Astrocyte (in vitro differentiated cells and primary cell): ENCODE data around the gene BRF1. TPM values are rescaled to one million over a fixed set of nuclear protein-coding genes. Genes with fewer than 3 reads are reported as not detected.

ENCODE experiments used
- DNase-seq: peaks from one replicate; pipeline ENCODE4 v3.0.0-alpha.2; 2010; ENCODE audit warnings: low read depth
- FAIRE-seq: peaks from 2 replicates; lab custom pipeline; 2011; peaks lifted over from hg19 to GRCh38; lab: Jason Lieb, UNC
- H2AFZ ChIP-seq: 2 replicates; pipeline ENCODE4 v1.6.0; 2012; ENCODE audit warnings: low read depth, low read length, inconsistent platforms
- H3K27ac ChIP-seq: 2 replicates; pipeline ENCODE4 v1.5.1; 2011; ENCODE audit warnings: low read depth, low read length, inconsistent platforms
- H3K27me3 ChIP-seq: 2 replicates; pipeline ENCODE4 v1.6.0; 2011; ENCODE audit warnings: low read length, inconsistent platforms; ENCODE audit not compliant: insufficient read depth
- H3K36me3 ChIP-seq: 2 replicates; pipeline ENCODE4 v1.5.1; 2011; ENCODE audit warnings: low read length, inconsistent platforms; ENCODE audit not compliant: insufficient read depth
- H3K4me1 ChIP-seq: 2 replicates; pipeline ENCODE4 v1.5.1; 2011; ENCODE audit warnings: low read length, inconsistent platforms; ENCODE audit not compliant: insufficient read depth
- H3K4me2 ChIP-seq: 2 replicates; pipeline ENCODE4 v1.6.0; 2012; ENCODE audit warnings: low read length, inconsistent platforms
- H3K4me3 ChIP-seq: 2 replicates; pipeline ENCODE4 v1.5.1; 2011; ENCODE audit warnings: low read depth, mild to moderate bottlenecking, low read length, inconsistent platforms; ENCODE audit not compliant: insufficient read depth
- H3K79me2 ChIP-seq: 2 replicates; pipeline ENCODE4 v1.6.0; 2012; ENCODE audit warnings: mild to moderate bottlenecking, low read length, inconsistent platforms; ENCODE audit not compliant: insufficient read depth
- H3K9ac ChIP-seq: 2 replicates; pipeline ENCODE4 v1.6.0; 2012; ENCODE audit warnings: mild to moderate bottlenecking, low read length, inconsistent platforms
- H3K9me3 ChIP-seq: 2 replicates; pipeline ENCODE4 v1.5.1; 2012; ENCODE audit warnings: low read depth, mild to moderate bottlenecking, low read length, inconsistent platforms; ENCODE audit not compliant: insufficient read depth
- H4K20me1 ChIP-seq: 2 replicates; pipeline ENCODE4 v1.6.0; 2012; ENCODE audit warnings: low read length, inconsistent platforms; ENCODE audit not compliant: insufficient read depth
- H3K27ac Mint-ChIP-seq: one replicate; pipeline ENCODE4 v1.8.0; 2021; ENCODE audit warnings: mild to moderate bottlenecking, mixed read lengths; ENCODE audit not compliant: unreplicated experiment
- H3K27me3 Mint-ChIP-seq: one replicate; pipeline ENCODE4 v1.8.0; 2021; ENCODE audit warnings: low read depth, mixed read lengths; ENCODE audit not compliant: unreplicated experiment
- H3K36me3 Mint-ChIP-seq: one replicate; pipeline ENCODE4 v1.8.0; 2021; ENCODE audit warnings: low read depth, mixed read lengths; ENCODE audit not compliant: unreplicated experiment
- H3K4me1 Mint-ChIP-seq: one replicate; pipeline ENCODE4 v1.8.0; 2021; ENCODE audit warnings: low read depth, mixed read lengths; ENCODE audit not compliant: unreplicated experiment
- H3K4me3 Mint-ChIP-seq: one replicate; pipeline ENCODE4 v1.8.0; 2021; ENCODE audit warnings: mild to moderate bottlenecking, moderate library complexity, mixed read lengths; ENCODE audit not compliant: unreplicated experiment
- H3K9me3 Mint-ChIP-seq: one replicate; pipeline ENCODE4 v1.8.0; 2021; ENCODE audit warnings: mild to moderate bottlenecking, mixed read lengths; ENCODE audit not compliant: unreplicated experiment
- CTCF ChIP-seq: IDR thresholded peaks from 2 replicates; pipeline ENCODE4 v1.5.1; 2011; ENCODE audit warnings: low read depth, mild to moderate bottlenecking, inconsistent platforms, low read length, moderate library complexity; ENCODE audit not compliant: insufficient read depth
- EZH2 ChIP-seq: IDR thresholded peaks from 2 replicates; pipeline ENCODE4 v1.6.1; 2012; ENCODE audit warnings: mild to moderate bottlenecking, low read length, inconsistent platforms; ENCODE audit not compliant: insufficient read depth
- total RNA-seq: library from RNA; stranded (reverse); gene quantifications from 2 replicates; pipeline ENCODE4 v1.2.1, GENCODE V29; 2021

Gene BRF1
- total RNA-seq, 1 donor from 2014 or later = 20.5 TPM

GRCh38 chr14:105260959-105261358 is 39.8 kb downstream of the BRF1 start:
- Histone ChIP-seq H3K4me2 (no peak overlapping the region), H3K27ac (no peak overlapping the region), H3K9me3 (no peaks in the 10 kb centered on the region), H3K9ac (no peak overlapping the region), H3K27me3 (no peaks in the 10 kb centered on the region), H3K4me3 (no peak overlapping the region), H3K36me3 (peaks cover 2% of the 10 kb centered on the region), H2AFZ (no peak overlapping the region), H3K4me1 (no peaks in the 10 kb centered on the region), H4K20me1 (peaks cover 13% of the 10 kb centered on the region), H3K79me2 (no peaks in the 10 kb centered on the region)
- H3K27ac Mint-ChIP-seq = no peak overlapping the region
- H3K27me3 Mint-ChIP-seq = no peaks in the 10 kb centered on the region
- peaks cover 9% of the 10 kb centered on the region for H3K36me3 Mint-ChIP-seq
- H3K9me3 Mint-ChIP-seq = no peaks in the 10 kb centered on the region
- FAIRE-seq (no peak), DNase-seq (no peak)
- TF ChIP-seq EZH2 (no peak), CTCF (no peak)
- H3K4me1 Mint-ChIP-seq = no peaks in the 10 kb centered on the region
- H3K4me3 Mint-ChIP-seq = no peak overlapping the region

- Mint-ChIP-seq H3K9me3 (no peaks in the 10 kb centered on the region), H3K27ac (no peak overlapping the region), H3K4me1 (peaks cover 4% of the 10 kb centered on the region), H3K36me3 (peaks cover 9% of the 10 kb centered on the region), H3K27me3 (no peaks in the 10 kb centered on the region), H3K4me3 (no peak overlapping the region)
- no peaks in the 10 kb centered on the region for H3K27me3 ChIP-seq
- no peak overlapping the region for H3K4me2 ChIP-seq
- DNase-seq = peak; percentile 26
- TF ChIP-seq EZH2 = no peak
- no peak for TF ChIP-seq CTCF
- H4K20me1 ChIP-seq = peaks cover 28% of the 10 kb centered on the region
- no peaks in the 10 kb centered on the region for H3K9me3 ChIP-seq
- no peak overlapping the region for H3K4me3 ChIP-seq
- no peak for FAIRE-seq
- H3K4me1 ChIP-seq = peaks cover 9% of the 10 kb centered on the region
- H2AFZ ChIP-seq = no peak overlapping the region
- H3K9ac ChIP-seq = no peak overlapping the region
- no peaks in the 10 kb centered on the region for H3K79me2 ChIP-seq
- no peak overlapping the region for H3K27ac ChIP-seq
- H3K36me3 ChIP-seq = no peaks in the 10 kb centered on the region
Measured at GRCh38 chr14:105258846-105259245, 42.0 kb downstream of the BRF1 start.

GRCh38 chr14:105257464-105257863 is 43.3 kb downstream of the BRF1 start:
- FAIRE-seq = no peak
- Histone ChIP-seq H3K4me1 (peaks cover 9% of the 10 kb centered on the region), H3K27ac (no peak overlapping the region), H4K20me1 (peaks cover 37% of the 10 kb centered on the region), H2AFZ (no peak overlapping the region), H3K79me2 (no peaks in the 10 kb centered on the region), H3K9me3 (no peaks in the 10 kb centered on the region), H3K36me3 (no peaks in the 10 kb centered on the region), H3K4me2 (no peak overlapping the region), H3K9ac (no peak overlapping the region), H3K27me3 (no peaks in the 10 kb centered on the region), H3K4me3 (no peak overlapping the region)
- DNase-seq = no peak
- H3K9me3 Mint-ChIP-seq = no peaks in the 10 kb centered on the region
- no peak overlapping the region for H3K27ac Mint-ChIP-seq
- H3K4me3 Mint-ChIP-seq = no peak overlapping the region
- H3K4me1 Mint-ChIP-seq = peaks cover 4% of the 10 kb centered on the region
- TF ChIP-seq EZH2 = no peak
- no peak for TF ChIP-seq CTCF
- H3K36me3 Mint-ChIP-seq = peaks cover 14% of the 10 kb centered on the region
- no peaks in the 10 kb centered on the region for H3K27me3 Mint-ChIP-seq
